ENCODE measurements around the gene LPO.

GRCh38 chr17:58304750-58305486 lies 66.5 kb downstream of the LPO start:
- no peak for TF ChIP-seq EZH2 (IDR thresholded peaks at IDR 0.05)
- TF ChIP-seq POLR2AphosphoS5 (IDR thresholded peaks at IDR 0.05; ENCODE audit: borderline replicate concordance, low read depth, low read length): no peak
- TF ChIP-seq FOXP2 (optimal IDR thresholded peaks at IDR 0.05; ENCODE audit: control extremely low read depth, extremely low read length, insufficient read depth): no peak

Measured in SK-N-MC (cell line).